ENCODE measurements around the gene BCDIN3D. TPM values are rescaled to one million over a fixed set of nuclear protein-coding genes. Genes with fewer than 3 reads are reported as not detected.

Gene BCDIN3D
- polyA plus RNA-seq, 1 of the 3 experiments (the other 2 are of a cell fraction): 2.3 TPM

GRCh38 chr12:49819786-49820185, 23.1 kb downstream of the BCDIN3D start (continued):
- TF ChIP-seq, protein P1, sequence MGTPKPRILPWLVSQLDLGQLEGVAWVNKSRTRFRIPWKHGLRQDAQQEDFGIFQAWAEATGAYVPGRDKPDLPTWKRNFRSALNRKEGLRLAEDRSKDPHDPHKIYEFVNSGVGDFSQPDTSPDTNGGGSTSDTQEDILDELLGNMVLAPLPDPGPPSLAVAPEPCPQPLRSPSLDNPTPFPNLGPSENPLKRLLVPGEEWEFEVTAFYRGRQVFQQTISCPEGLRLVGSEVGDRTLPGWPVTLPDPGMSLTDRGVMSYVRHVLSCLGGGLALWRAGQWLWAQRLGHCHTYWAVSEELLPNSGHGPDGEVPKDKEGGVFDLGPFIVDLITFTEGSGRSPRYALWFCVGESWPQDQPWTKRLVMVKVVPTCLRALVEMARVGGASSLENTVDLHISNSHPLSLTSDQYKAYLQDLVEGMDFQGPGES (IDR thresholded peaks at IDR 0.05; ENCODE audit: low read depth, low read length): no peak
- TF ChIP-seq ELF1 (IDR thresholded peaks at IDR 0.05) (no peak), MAX (IDR thresholded peaks at IDR 0.05; ENCODE audit: low read depth) (no peak), MXI1 (IDR thresholded peaks at IDR 0.05; ENCODE audit: low read depth, low read length) (no peak), YY1 (IDR thresholded peaks at IDR 0.05; ENCODE audit: low read depth) (no peak)

DNA sequence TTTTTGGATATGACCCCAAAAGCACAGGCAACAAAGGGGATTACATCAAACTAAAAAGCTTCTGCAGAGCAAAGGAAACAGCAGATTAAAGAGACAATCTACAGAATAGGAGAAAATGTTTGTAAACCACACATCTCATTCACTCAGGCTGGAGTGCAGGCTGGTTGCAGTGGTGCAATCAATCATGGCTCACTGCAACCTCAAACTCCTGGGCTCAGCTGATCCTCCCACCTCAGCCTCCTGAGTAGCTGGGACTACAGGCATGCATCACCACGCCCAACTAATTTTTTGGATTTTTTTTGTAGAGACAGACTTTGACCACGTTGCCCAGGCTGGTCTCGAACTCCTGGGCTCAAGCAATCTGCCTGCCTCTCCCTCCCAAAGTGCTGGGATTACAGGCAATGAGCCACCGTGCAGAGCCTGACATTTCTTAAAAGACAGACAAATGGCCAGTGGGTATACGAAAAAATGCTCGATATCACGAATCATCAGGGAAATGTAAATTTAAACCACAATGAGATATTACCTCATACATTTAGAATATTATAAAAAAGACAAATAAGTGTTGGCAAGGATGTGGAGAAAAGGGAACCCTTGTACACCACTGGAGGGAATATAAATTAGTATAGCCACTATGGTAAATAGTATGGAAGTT, 24.5 kb downstream of the BCDIN3D start:
- Histone ChIP-seq H3K4me1 (ENCODE audit: control insufficient read depth in 1 of 2, insufficient read depth in 2 of 2, low read depth in 1 of 2, low read length in 1 of 2) (peaks cover 0 to 2% of the 10 kb centered on the region in 2 experiments; a peak in 1 of 4 replicates), H3K79me2 (ENCODE audit: insufficient read depth) (peaks cover 56% of the 10 kb centered on the region), H3K9ac (no peak overlapping the region), H3K9me2 (no peaks in the 10 kb centered on the region), H4K20me1 (ENCODE audit: insufficient read depth) (peaks cover 67% of the 10 kb centered on the region), H3K9me3 (no peaks in the 10 kb centered on the region), H3F3A (replicated peaks; ENCODE audit: insufficient read depth) (no peaks in the 10 kb centered on the region), H3K4me3 (ENCODE audit: low read depth in 2 of 2, low read length in 1 of 2) (no peak overlapping the region), H3K27me3 (ENCODE audit: insufficient read depth) (no peaks in the 10 kb centered on the region), H3K27ac (ENCODE audit: low read depth in 2 of 2, low read length in 1 of 2) (no peak overlapping the region), H3K4me2 (no peak overlapping the region), H2AFZ (ENCODE audit: low read depth) (no peak overlapping the region), H3K36me3 (replicated peaks in 1 of 2; ENCODE audit: control insufficient read depth in 1 of 2, insufficient read depth in 2 of 2, low read length in 1 of 2) (peaks cover 0 to 43% of the 10 kb centered on the region in 2 experiments)
- 84% methylated on average over 7 of the region's 7 CpGs for WGBS (ENCODE audit: low lambda C conversion rate)
- no peak for DNase-seq
- CTCF ChIA-PET: no interaction called here
- TF ChIP-seq NRF1 (IDR thresholded peaks at IDR 0.05; ENCODE audit: low read depth, low read length) (no peak), NFIC (IDR thresholded peaks at IDR 0.05; ENCODE audit: borderline replicate concordance) (no peak), FOXJ3 (CRISPR knock-in tag; IDR thresholded peaks at IDR 0.05) (no peak), TAF1 (IDR thresholded peaks at IDR 0.05; ENCODE audit: borderline replicate concordance, low read depth, low read length) (no peak), TEAD4 (IDR thresholded peaks at IDR 0.05; ENCODE audit: borderline replicate concordance, insufficient read depth) (no peak), USF1 (IDR thresholded peaks at IDR 0.05; ENCODE audit: borderline replicate concordance, low read depth) (no peak), MXI1 (IDR thresholded peaks at IDR 0.05; ENCODE audit: low read depth, low read length) (no peak), EP300 (IDR thresholded peaks at IDR 0.05; ENCODE audit: borderline replicate concordance in 1 of 2, low read depth in 1 of 2, low read length in 1 of 2) (no peak)
- TF ChIP-seq, protein P2, sequence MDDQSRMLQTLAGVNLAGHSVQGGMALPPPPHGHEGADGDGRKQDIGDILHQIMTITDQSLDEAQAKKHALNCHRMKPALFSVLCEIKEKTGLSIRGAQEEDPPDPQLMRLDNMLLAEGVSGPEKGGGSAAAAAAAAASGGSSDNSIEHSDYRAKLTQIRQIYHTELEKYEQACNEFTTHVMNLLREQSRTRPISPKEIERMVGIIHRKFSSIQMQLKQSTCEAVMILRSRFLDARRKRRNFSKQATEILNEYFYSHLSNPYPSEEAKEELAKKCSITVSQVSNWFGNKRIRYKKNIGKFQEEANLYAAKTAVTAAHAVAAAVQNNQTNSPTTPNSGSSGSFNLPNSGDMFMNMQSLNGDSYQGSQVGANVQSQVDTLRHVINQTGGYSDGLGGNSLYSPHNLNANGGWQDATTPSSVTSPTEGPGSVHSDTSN (IDR thresholded peaks at IDR 0.05): no peak
- POLR2A ChIA-PET: interaction anchor here (0.7 kb wide), 1 partner anchor 24 kb away, joined by 4 read pairs; no protein-coding TSS in a partner anchor
